NT2/D1 (cell line): ENCODE data around the gene LRSAM1.

Experiments used
- DNase-seq: peaks from one replicate; pipeline ENCODE4 v3.0.0-alpha.2; 2011; ENCODE audit warnings: low read depth, low spot score
- H3K27me3 ChIP-seq: 2 replicates; pipeline ENCODE4 v1.6.0; 2011; ENCODE audit warnings: mild to moderate bottlenecking; ENCODE audit not compliant: insufficient read length, insufficient read depth
- H3K36me3 ChIP-seq: 2 replicates; pipeline ENCODE4 v1.6.1; 2011; ENCODE audit warnings: mild to moderate bottlenecking, low read length, mixed read lengths; ENCODE audit not compliant: insufficient read depth, insufficient read length
- H3K4me1 ChIP-seq: 2 replicates; pipeline ENCODE4 v1.5.1; 2011; ENCODE audit not compliant: insufficient read depth, insufficient read length
- H3K4me3 ChIP-seq: 2 replicates; pipeline ENCODE4 v1.5.1; 2011; ENCODE audit warnings: low read depth; ENCODE audit not compliant: insufficient read length
- H3K9ac ChIP-seq: 2 replicates; pipeline ENCODE4 v1.6.0; 2011; ENCODE audit warnings: low read depth; ENCODE audit not compliant: insufficient read length
- H3K9me3 ChIP-seq: 2 replicates; pipeline ENCODE4 v1.5.1; 2011; ENCODE audit warnings: mild to moderate bottlenecking, low read length; ENCODE audit not compliant: insufficient read depth
- SUZ12 ChIP-seq: IDR thresholded peaks from 2 replicates; pipeline ENCODE4 v1.6.1; 2011; ENCODE audit not compliant: insufficient read length, insufficient read depth; ENCODE audit errors: extremely low read depth
- YY1 ChIP-seq: IDR thresholded peaks from 2 replicates; pipeline ENCODE4 v1.6.1; 2011; ENCODE audit not compliant: insufficient read length, insufficient read depth
- ZNF274 ChIP-seq: IDR thresholded peaks from 2 replicates; pipeline ENCODE4 v1.6.1; 2011; ENCODE audit warnings: mild to moderate bottlenecking, low read depth, low read length

LRSAM1 gene

GRCh38 chr9:127505396-127506116, 54.2 kb downstream of the LRSAM1 start:
- no peak for DNase-seq
- Histone ChIP-seq H3K4me1 (peaks cover 13% of the 10 kb centered on the region), H3K4me3 (no peak overlapping the region), H3K36me3 (peaks cover 87% of the 10 kb centered on the region), H3K27me3 (no peaks in the 10 kb centered on the region), H3K9ac (no peak overlapping the region), H3K9me3 (no peaks in the 10 kb centered on the region)
- no peak for TF ChIP-seq SUZ12
- TF ChIP-seq ZNF274 = no peak
- TF ChIP-seq YY1 = no peak

GRCh38 chr9:127506117-127506813, 55.0 kb downstream of the LRSAM1 start:
- no peak overlapping the region for H3K4me3 ChIP-seq
- no peak overlapping the region for H3K9ac ChIP-seq
- H3K36me3 ChIP-seq = peaks cover 80% of the 10 kb centered on the region
- no peak for DNase-seq
- no peaks in the 10 kb centered on the region for H3K27me3 ChIP-seq
- no peaks in the 10 kb centered on the region for H3K9me3 ChIP-seq
- H3K4me1 ChIP-seq = peaks cover 10% of the 10 kb centered on the region
- TF ChIP-seq SUZ12 (no peak), YY1 (no peak), ZNF274 (no peak)

- no peak for DNase-seq
- Histone ChIP-seq H3K36me3 (peaks cover 77% of the 10 kb centered on the region), H3K4me1 (peaks cover 10% of the 10 kb centered on the region), H3K9ac (no peak overlapping the region), H3K4me3 (no peak overlapping the region), H3K27me3 (no peaks in the 10 kb centered on the region), H3K9me3 (no peaks in the 10 kb centered on the region)
- TF ChIP-seq YY1 (no peak), ZNF274 (no peak), SUZ12 (no peak)
These were observed 55.8 kb downstream of the LRSAM1 start for GRCh38 chr9:127506814-127507750.

GRCh38 chr9:127507751-127508648, 56.7 kb downstream of the LRSAM1 start:
- DNase-seq = no peak
- H3K9ac ChIP-seq = no peak overlapping the region
- H3K4me1 ChIP-seq = peaks cover 10% of the 10 kb centered on the region
- H3K36me3 ChIP-seq = peaks cover 80% of the 10 kb centered on the region
- H3K4me3 ChIP-seq = no peak overlapping the region
- H3K27me3 ChIP-seq = no peaks in the 10 kb centered on the region
- TF ChIP-seq ZNF274 (no peak), SUZ12 (no peak), YY1 (no peak)
- H3K9me3 ChIP-seq = no peaks in the 10 kb centered on the region

- no peak for DNase-seq
- H3K27me3 ChIP-seq = no peaks in the 10 kb centered on the region
- H3K9ac ChIP-seq = no peak overlapping the region
- H3K4me3 ChIP-seq = no peak overlapping the region
- H3K36me3 ChIP-seq = peaks cover 80% of the 10 kb centered on the region
- H3K9me3 ChIP-seq = no peaks in the 10 kb centered on the region
- peaks cover 3% of the 10 kb centered on the region for H3K4me1 ChIP-seq
- no peak for TF ChIP-seq ZNF274
- TF ChIP-seq YY1 = no peak
- TF ChIP-seq SUZ12 = no peak
These were observed 57.6 kb downstream of the LRSAM1 start for GRCh38 chr9:127508901-127509260.

- peaks cover 79% of the 10 kb centered on the region for H3K36me3 ChIP-seq
- peaks cover 3% of the 10 kb centered on the region for H3K4me1 ChIP-seq
- H3K9me3 ChIP-seq = no peaks in the 10 kb centered on the region
- H3K27me3 ChIP-seq = no peaks in the 10 kb centered on the region
- no peak overlapping the region for H3K4me3 ChIP-seq
- H3K9ac ChIP-seq = no peak overlapping the region
- TF ChIP-seq YY1 = no peak
- TF ChIP-seq ZNF274 = no peak
- TF ChIP-seq SUZ12 = no peak
- no peak for DNase-seq
These were observed 58.1 kb downstream of the LRSAM1 start for GRCh38 chr9:127509261-127509954.
